NCI-H774 (cell line): ENCODE results near the gene TCAF1.
A peak's percentile ranks its signal among the peaks of the same experiment; 100 is the strongest.
"Not testable (repeated sequence)": the region's sequence is repeated elsewhere in the genome, so short reads cannot be mapped to it uniquely, and the experiment has no call there.

Source experiments
- DNase-seq: peaks from one replicate; lab custom pipeline; 2025; lab: John Stamatoyannopoulos, UW

TCAF1 gene

DNA sequence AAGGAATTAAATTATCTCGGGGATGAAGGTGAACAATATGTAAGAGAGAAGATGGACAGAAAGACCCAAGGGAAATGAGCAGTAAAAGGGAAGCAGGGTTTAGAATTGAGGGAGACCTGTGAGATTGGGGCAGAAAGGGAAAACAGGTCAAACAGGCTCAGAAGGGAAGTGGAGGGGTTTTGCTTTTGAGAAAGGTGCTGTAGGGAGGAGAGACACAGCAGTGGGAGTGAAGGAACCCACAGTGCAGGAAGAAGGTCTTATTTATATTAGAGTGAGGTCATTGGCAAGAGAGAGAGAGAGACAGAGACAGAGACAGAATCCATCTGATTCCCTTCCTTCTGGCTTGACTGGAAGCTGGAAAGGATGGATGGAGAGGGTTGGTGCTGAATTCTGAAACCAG is 3.5 kb upstream of the TCAF1 start:
- DNase-seq = no peak

DNA sequence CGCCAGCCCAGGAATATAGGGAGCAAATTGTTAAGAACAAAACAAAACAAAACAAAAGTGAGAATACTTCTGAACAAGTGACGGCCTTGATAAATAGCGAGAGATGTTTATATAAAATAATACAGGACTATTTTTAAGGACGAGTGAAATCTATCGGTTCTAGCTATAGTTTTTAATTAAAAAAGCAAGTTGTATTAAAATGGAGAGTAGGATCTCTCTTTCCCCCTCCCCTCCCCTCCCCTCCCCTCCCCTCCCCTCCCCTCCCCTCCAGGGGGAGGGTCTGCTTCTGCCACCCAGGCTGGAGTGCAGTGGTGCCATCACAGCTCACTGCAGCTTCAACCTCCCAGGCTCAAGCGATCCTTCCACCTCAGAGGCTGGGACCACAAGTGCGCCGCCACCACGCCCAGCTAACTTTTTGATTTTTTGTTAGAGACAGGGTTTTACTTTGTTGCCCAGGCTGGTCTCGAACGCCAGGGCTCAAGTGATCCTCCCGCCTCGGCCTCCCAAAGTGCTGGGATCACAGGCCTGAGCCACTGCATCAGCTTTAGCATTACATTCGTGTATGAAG is 440 bp upstream of the TCAF1 start:
- DNase-seq = no peak

DNA sequence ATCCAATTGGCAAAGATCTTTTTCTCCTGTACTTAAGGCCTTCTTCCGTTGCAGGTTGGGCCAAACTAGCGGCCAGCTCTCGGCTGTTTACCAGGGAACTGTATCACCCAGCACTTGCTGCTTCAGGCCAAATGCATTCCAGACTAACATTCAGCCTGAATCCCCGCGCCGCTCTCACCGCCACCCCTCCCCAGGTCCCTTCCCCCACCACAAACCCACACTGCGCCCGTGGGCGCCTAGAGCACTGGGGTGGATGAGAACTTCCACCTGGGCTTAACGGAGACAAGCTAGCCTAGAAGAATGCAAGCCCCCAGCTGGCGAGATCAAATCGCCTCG is 676 bp downstream of the TCAF1 start:
- no peak for DNase-seq

DNA sequence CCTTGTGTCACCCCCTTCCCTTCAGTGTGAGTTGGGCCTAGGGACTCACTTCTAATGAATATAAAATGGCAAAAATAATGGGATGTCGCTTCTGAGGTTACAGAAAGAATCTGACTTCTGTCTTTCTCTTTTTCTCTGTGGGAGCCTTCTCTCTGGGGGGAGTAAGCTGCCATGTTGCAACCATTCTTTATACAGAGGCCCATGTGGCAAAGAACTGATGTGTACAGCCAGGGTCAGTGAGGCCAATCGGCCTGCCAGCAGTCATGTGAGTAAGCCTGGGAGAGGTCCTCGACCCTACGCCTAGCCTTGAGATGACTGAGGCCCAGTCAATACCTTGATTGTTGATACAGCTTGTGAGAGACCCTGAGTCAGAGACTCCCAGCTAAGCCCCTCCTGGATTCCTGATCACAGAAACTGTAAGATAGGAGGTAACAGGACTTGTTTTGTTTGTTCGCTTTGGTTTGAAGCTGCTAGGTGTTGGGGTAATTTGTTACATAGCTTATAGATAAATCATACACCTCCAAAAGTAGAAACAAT is 1.7 kb downstream of the TCAF1 start:
- DNase-seq = no peak

DNA sequence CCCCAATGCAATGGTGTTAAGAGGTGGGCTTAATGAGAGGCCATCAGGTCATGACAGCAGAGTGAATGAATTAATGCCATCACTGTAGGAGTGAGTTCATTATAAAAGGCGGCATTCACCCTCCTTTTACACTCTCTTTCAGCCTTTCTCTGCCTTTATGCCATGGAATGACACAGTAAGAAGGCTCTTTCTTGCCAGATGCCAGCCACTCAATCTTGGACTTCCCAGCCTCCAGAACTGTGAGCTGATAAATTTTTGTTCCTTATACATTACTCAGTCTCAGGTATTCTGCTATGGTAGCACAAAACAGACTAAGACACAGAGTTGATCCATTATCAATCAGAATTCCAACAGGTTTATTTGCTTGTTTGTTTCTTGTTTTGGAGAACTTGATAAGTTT is 3.2 kb downstream of the TCAF1 start:
- DNase-seq = no peak

DNA sequence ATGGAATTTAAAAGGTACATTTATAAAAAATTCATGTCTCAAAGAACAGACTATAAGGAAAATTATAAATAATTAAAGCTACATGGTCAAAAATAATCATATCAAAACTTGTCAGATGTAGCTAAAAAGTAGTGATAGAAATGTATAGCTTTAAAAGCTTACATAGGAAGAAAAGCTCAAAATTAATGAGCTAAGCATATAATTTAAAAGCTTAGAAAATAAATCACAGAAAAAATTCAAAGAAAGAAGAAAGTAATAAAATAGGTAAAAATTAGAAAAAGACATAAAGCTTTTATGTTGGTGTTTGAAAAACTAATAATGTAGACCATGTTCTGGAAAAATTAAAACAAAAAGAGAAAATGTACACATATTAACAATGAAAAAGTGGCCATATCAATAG is 5.3 kb downstream of the TCAF1 start:
- no peak for DNase-seq

DNA sequence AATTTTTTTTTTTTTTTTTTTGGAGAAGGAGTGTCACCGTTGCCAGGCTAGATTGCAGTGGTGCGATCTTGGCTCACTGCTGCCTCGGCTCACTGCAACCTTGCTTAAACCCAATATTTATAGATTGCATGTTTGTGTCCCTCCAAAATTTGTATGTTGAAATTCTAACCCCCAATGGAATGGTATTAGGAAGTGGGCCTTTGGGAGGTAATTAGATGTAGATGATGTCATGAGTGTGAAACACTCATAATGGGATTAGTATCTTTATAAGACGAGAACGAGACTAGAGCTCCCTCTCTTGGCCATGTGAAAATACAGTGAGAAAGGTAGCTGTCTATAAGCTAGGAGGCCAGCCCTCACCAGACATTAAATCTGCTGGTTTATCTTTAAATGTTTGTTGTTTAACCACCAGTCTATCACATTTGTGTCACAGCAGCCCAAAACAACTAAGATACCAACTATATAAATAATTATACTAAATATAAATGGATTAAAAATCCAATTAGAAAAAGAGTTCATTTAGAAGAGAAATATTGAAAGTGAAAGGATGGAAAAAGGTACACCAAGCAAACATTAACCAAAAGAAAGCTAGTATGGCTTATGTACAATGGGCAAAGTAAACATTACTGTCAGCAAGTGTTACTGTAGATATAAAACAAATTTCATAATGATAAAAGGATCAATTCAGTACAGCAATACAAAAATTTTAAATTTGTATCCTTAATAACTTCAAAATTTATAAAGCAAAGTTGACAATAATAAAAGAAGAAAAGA is 9.3 kb downstream of the TCAF1 start:
- peak; percentile 30 for DNase-seq

DNA sequence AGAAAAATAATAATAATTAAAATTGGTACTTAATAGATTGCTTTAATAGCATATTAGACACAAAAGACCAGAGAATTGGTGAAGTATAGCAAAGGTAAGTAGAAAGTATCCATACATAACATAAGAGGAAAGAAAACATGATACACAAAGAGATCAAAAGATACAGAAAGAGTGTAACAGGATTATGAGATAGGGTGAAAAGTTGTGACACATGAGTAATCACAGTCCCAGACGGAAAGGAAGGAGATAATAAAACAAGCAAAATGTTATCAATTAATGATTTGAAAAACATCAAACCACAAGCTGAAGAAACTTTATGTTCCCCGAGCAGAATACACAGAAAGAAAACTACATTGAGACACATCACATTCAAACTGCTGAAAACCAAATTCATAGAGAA is 10.5 kb downstream of the TCAF1 start:
- DNase-seq = no peak

DNA sequence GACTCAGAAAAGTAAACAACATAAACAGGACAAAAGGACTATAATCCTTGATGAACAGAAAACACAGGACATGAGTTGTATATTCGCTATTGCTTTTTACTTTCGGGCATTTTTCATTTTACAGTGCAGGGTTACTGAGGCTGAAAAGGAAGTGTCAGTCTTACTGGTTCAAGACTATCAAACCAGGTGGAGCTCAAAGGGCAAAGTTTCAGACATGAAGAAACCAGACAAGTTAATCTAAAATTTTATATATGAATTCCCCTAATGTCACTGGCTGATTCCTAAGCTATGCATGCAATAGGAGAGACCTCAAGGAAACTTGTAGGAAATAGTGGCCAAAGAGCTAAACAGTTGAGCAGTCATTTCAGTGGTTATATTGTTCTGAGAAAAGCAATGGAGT is 11.4 kb downstream of the TCAF1 start:
- no peak for DNase-seq

DNA sequence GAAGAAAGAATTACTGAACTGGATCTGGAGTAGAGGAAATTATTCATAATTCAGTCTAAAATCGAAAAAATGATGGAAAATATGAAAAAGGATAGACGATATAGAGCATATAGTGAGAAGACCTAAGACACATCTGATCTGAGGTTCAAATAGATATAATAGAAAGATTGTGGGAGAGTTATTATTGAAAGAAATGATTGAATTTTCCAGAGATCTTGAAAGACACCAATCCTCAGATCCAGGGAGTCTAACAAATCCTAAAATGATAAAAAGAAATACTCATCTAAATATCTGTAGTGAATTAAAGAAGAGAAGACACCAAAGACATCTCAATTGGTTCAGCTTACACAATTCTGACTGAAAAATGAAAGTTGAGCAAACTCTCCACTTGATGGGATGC is 12.9 kb downstream of the TCAF1 start:
- DNase-seq = no peak

DNA sequence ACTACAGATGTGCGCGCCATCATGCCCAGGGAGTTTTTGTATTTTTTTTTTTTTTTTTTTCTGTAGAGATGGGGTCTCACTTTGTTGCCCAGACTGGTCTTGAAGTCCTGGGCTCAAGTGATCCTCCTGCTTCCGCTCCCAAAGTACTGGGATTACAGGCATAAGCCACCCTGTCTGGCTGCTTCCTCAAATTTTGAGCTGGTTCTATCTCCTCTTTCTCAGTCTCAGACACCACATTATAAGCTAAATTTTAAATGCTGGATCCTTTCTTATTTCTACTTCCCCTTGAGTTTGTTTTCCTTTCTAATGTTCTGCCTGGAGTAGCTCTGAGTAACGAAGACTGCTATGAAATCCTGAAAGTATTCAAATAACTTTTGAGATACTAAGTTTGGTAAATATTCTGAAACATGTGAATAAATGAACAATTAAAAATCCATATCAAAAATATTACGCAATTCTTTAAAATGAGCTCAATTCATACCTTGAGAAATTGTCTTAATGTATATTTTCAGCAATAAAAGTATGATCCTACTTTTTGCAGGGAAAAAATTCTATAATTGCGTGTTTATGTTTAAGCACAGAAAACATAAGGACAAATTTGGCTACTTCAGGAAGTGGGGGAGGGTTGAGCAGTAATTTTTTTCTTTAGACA is 15.0 kb downstream of the TCAF1 start:
- no peak for DNase-seq

DNA sequence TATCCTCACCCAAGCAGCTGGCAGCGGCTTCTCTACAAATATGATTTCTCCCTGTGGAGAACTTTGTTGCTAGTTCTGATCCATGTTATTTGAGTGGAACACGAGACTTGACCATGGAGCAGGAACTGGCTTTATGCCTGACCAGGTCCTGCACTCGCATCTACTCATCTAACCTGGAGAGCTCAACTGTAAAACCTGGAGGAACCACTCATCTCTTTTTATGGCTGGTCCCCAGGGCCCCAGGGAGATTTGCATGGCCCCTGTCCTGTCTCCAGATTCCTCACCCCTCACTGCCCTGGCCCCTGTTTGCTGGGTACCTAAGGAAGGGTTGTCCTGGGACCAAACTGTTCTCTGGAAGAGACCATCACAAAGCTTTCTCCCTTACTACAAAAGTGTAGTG is 16.0 kb downstream of the TCAF1 start:
- no peak for DNase-seq

DNA sequence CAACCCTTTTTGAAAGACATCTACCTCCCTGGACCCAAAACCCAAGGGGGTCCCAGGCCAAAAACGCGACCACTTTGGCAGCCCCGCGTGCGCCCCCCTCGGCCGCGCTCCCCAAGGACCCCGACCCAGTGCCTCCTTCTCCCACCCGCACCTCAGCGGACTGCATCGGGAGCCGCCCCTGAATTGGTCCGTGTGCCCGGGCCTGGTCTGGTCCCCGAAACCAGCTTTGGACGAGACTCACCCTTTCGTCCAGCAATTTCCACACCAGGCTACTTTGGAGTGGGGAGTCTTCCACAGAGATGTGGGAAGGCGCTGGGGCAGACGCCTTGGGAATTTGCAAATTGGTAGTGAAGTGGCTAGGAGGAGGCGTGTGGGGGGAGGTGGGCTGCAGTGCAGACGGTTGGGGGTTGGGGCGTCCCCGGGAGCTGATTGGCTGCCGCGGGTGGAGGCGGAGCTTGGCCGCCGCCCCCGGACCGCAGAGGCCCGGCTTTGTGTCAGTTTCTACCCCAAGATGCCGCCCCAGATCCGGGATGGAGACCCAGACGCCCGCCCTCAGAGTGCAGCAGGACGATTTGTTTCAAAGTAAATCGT is 16.9 kb downstream of the TCAF1 start:
- no peak for DNase-seq

DNA sequence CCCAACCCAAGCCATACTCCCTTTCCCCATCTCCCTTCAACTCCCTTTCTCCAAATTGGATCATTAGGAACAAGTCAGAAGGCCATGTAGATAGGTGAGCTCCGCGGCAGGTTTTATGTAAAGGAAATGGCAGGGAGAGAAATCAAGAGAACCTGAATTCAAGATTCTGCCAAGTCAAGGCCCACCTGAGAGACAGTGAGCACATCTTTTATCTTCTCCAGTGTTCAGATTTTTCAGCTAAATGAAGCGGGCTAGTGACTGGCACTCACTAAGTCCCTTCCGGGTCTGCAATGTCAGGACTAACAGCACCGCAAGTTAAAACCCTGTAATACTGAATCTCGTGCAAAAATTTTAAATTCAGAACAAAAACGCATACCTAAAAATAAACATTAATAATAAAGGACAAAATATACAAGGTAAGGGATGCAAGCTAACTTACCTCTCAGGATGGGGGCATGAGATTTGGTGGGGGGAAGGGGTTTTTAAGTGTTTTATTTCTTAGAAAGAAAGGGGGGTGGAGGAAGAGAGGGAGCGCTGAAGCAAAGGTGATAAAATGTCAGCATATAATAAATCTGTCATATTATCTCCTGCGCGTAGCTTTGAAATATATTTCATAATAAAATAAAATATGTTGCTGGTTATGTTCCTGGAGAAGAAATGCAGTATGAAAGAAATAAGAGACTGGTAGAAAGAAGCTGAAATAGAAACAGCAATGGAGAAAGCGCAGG is 17.6 kb downstream of the TCAF1 start:
- DNase-seq = no peak

DNA sequence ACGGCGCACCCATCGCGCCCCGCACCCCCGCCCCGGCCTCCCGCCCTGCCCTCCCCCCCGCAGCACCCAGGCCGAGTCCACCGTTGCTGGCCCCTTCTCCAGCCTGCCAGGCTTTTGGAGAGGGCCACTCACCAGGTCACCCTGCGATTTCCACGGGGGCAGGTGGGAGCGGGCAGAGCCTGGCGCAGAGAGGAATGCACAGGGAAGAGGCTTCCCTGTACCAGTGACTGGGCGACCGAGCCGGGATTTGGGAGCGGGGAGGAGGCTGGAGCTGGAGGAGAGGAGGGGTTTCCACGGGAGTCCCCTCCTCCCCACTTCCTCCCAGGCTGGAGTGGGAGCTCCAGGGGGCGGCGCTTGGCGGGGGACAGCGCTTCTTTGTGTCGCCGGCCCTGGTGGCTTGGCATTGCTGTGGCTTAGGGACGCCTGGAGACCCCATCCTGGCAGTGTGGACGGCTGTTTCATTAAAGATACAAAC is 19.3 kb downstream of the TCAF1 start:
- peak; percentile 68 for DNase-seq

DNA sequence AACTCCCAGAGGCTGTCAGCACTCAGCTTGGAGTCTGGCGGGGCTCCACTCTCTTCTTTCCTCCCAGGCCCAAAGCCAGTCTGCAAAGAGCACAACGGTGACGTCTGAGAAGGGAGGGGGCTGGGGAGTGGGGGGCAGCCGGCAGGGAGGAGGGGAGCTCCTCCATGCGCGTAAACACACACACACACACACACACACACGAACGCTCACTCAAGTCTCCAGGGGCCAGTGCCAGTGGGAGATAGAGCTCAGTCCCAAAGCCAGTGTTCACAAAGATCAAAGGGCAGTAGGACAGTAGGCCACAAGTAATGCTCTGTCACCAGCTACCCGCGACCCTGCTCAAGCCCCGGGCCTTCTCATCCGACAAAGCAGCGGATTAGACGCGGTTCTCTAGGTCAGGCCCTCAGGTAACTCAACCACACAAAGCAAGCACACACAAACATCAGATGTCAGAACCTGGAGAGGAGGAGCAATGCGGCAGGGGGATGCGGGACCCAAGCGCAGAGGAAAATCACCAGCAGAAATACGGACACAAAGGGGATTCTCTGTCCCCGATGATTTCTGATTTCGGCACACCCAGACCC is 19.9 kb downstream of the TCAF1 start:
- peak; percentile 34 for DNase-seq

DNA sequence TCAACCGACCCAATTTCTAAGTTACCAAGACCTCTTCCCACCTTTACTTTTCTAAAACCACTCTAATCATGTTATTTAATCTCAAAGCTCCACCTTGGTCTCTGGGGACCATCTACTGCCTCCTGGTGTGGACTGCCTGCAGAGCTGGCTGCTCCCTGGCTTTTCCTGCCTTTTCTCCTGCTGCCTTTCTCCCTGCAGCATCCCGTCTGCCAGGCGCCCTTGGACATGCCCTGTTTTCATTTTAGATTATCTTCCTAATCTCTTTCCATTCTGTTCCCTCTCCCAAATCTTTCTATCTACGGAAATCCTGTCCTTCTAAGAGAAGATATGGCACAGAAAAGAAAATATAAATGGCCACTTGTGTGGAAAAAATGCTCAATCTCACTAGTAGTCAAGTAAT is 23.1 kb downstream of the TCAF1 start:
- no peak for DNase-seq

DNA sequence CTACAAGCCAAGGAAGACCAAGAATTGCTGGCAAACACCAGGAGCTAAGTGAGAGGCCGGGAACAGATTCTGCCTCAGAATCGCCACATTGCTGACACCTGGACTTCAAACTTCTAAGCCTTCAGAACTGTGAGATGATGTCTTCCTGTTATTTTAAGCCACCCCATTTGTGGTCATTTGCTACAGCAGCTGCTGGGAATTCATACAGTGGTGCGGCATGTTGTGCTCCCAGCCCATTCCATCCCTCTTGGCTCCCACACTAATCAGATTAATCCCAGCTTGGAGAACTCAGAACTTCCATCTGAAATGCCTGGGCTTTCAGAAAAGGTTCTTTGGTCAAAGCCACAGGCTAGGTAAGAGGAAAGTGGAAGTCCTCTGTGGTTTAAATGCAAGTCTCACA is 24.9 kb downstream of the TCAF1 start:
- no peak for DNase-seq

DNA sequence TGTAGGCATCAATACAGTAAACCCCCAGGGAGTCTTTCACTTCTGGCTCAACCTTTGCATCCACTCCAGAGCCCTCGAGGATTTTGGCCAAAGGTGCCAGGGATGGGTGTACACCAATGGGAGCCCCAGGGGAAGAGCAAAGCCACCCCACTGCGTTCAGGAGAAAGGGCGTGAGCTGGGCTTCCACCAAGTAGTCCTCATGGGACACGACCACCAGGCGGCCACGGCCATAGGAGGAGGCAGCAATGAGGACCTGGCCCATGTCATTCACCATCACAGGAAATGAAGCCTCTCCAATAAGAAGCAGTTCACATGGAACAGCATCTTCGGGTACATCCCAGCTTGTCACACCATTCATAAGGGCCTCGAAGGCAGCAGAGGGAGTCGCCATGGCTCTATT is 25.8 kb downstream of the TCAF1 start:
- DNase-seq = no peak

DNA sequence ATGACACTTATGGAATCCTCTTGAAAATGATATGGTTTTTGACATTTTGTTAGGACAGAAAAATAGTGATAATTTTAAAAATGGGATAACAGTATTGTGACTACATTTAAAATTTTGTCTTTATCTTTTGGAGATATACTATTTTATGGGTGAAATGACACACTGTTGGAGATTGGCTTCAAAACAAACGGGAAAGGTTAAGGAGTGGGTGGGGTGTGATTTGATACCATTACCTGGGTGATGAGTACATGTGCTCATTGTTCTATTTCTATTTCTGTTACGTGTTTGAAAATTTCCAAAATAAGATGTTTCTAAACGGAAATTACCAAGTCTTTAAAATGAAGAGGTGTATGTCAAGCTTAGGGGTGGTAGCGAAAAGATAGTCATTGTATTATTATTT is 28.7 kb downstream of the TCAF1 start:
- not testable (repeated sequence) for DNase-seq

DNA sequence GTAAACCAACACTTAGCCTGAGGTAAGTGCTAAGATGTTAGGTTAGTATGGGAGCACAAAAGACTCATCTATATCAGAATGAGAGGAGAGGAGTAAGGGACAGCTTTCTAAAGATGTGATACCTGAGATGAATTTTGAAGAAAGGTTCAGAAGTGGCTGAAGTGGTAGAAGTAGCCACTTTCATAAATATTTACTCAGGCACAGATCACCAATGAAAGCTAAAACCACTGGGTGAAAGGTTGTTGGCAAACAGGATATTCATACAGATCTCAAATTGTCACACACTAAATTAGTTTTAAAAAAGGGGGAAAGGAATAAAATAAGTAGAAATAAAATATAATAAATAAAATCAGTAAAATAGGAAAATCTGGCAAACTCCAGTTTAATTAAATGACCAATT is 30.4 kb downstream of the TCAF1 start:
- DNase-seq = not testable (repeated sequence)

DNA sequence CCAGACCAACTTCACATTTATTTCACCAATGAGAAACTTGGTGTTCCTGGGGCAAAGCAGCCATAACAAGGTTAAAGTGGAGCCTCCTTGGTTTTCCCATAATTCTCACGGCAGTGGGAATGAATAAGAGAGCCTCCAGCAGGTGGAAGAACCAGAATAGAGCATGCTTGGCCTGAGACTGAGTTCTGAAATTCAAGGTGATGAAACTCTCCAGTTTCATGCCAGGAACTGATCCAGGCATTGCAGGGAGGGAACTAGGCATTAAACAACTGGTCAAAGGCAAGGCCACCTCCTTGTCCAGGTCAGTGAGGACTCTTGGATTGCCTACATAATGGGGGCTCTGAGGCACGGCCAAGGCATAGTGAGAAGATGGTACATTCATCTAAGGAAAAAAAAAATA is 44.0 kb downstream of the TCAF1 start:
- DNase-seq = not testable (repeated sequence)
